Measurements from ENCODE around the gene CEACAM18. TPM values are rescaled to one million over a fixed set of nuclear protein-coding genes. Genes with fewer than 3 reads are reported as not detected.

CEACAM18 gene
- total and polyA plus RNA-seq, 2 of the 8 experiments (the other 6 are each of a cell fraction or from before 2014, with no cell fraction given) = not detected

DNA sequence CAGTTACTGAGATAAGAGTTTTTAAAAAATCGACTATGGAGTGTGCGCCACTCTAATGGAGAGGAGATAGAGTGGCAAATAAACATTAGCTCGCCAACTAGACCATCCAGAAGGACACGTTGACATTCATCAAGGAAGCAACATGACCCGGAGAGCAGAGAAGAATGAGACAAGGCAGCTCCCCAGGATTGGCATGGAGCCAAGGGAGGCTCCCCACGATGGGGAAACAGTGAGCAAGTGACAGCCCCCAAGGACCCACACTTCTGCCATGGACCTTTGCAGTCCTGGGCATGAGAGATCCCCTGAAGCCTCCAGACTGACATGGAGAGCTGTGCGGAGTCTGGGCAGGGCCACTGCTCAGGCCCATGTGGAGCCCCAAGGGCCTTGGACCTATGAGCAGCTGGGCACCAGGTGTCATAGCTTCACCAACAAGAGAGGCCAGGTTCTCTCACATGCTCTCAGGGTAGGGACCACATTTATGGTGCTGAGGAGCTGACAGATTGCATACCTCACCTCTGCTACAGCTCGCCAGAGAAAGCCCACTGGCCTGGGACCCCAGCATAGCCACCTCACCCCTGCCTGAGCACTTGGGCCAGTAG lies 46.4 kb downstream of the CEACAM18 start:
- Histone ChIP-seq H3K23ac (ENCODE audit: insufficient read length) (no peak overlapping the region), H2AK5ac (ENCODE audit: low read depth, low read length) (no peak overlapping the region), H2AFZ (ENCODE audit: low read length) (no peak overlapping the region), H2BK120ac (replicated peaks; ENCODE audit: low read depth, low read length) (no peak overlapping the region), H2BK15ac (ENCODE audit: low read length) (no peak overlapping the region), H3K4me2 (ENCODE audit: insufficient read depth in 1 of 2, low read depth in 2 of 2, low read length in 2 of 2) (no peak overlapping the region), H4K20me1 (replicated peaks in 1 of 2; ENCODE audit: control insufficient read depth in 1 of 2, insufficient read depth in 2 of 2, low read length in 2 of 2) (no peaks in the 10 kb centered on the region), H3K27me3 (replicated peaks in 1 of 4; ENCODE audit: control insufficient read depth in 3 of 4, extremely low read depth in 1 of 4, insufficient read depth in 3 of 4, low read length in 3 of 4) (peaks cover 0 to 1% (median 0%) of the 10 kb centered on the region in 4 experiments; a peak in 1 of 7 replicates), H3K27ac (ENCODE audit: low read depth, low read length) (no peak overlapping the region), H3K79me2 (ENCODE audit: control insufficient read depth in 1 of 2, insufficient read depth in 2 of 2, low read length in 2 of 2) (no peaks in the 10 kb centered on the region), H3K56ac (replicated peaks; ENCODE audit: insufficient read length, low read depth, low read length) (no peak overlapping the region), H2BK5ac (ENCODE audit: low read depth, low read length) (no peak overlapping the region), H3K4me1 (replicated peaks in 1 of 4; ENCODE audit: control insufficient read depth in 3 of 4, insufficient read depth in 4 of 4, low read length in 3 of 4) (no peaks in the 10 kb centered on the region), H3K4me3 (ENCODE audit: extremely low read depth in 1 of 4, insufficient read depth in 2 of 4, low read depth in 3 of 4, low read length in 4 of 4) (no peak overlapping the region), H4K8ac (ENCODE audit: extremely low read depth, insufficient read depth, low read length) (no peak overlapping the region; the same call in 1 of the 2 replicates), H3K18ac (ENCODE audit: extremely low read depth, low read length) (no peak overlapping the region), H4K91ac (replicated peaks; ENCODE audit: insufficient read length, low read length) (no peak overlapping the region), H3K14ac (ENCODE audit: insufficient read length) (no peak overlapping the region), H3K4ac (replicated peaks; ENCODE audit: insufficient read length, low read depth, low read length) (no peak overlapping the region), H2BK20ac (ENCODE audit: low read length) (no peak overlapping the region), H3K23me2 (ENCODE audit: low read depth, low read length) (no peaks in the 10 kb centered on the region), H3K9ac (replicated peaks in 1 of 4; ENCODE audit: extremely low read depth in 1 of 4, low read depth in 3 of 4, low read length in 3 of 4) (no peak overlapping the region), H4K5ac (ENCODE audit: insufficient read length, low read depth, low read length) (no peak overlapping the region), H2BK12ac (ENCODE audit: low read depth, low read length) (no peak overlapping the region), H3K79me1 (ENCODE audit: low read depth, low read length) (no peaks in the 10 kb centered on the region), H3K9me3 (ENCODE audit: insufficient read depth in 2 of 2, low read depth in 1 of 2, low read length in 1 of 2) (peaks cover 62 to 64% of the 10 kb centered on the region in 2 experiments), H3K36me3 (ENCODE audit: control insufficient read depth in 2 of 4, insufficient read depth in 4 of 4, low read length in 3 of 4) (no peaks in the 10 kb centered on the region)
- POLR2A ChIA-PET (ENCODE audit: partially characterized antibody) = no interaction called here
- FAIRE-seq = no peak
- WGBS, 2 experiments (ENCODE audit: extremely low coverage in 1 of 2, insufficient coverage in 1 of 2, insufficient read length in 1 of 2, insufficient replicate concordance in 2 of 2, low coverage in 1 of 2, low lambda C conversion rate in 2 of 2, missing lambda C conversion rate in 1 of 2) = 68% methylated on average over 8 of the region's 8 CpGs; no CpG with 5 or more reads in 1 of the 2 experiments
- no peak for DNase-seq (ENCODE audit: low read depth in 1 of 2, low spot score in 2 of 2)
- CTCF ChIA-PET (ENCODE audit: partially characterized antibody) = interaction anchor here (1.2 to 3.1 kb wide), 2 partner anchors 11 to 74 kb away, joined by 3 to 16 read pairs; no protein-coding TSS in a partner anchor
- TF ChIP-seq BACH1 (IDR thresholded peaks at IDR 0.05; ENCODE audit: low read length) (no peak), KDM4A (IDR thresholded peaks at IDR 0.05; ENCODE audit: low read depth, low read length, severe bottlenecking) (no peak), RFX5 (IDR thresholded peaks at IDR 0.05; ENCODE audit: borderline replicate concordance, low read depth, low read length) (no peak), EGR1 (IDR thresholded peaks at IDR 0.05; ENCODE audit: borderline replicate concordance, low read depth, low read length) (no peak)

Data from H1 (cell line).